Lower leg skin (tissue), 4 donors: ENCODE data around the gene TXNIP. TPM values are rescaled to one million over a fixed set of nuclear protein-coding genes. Genes with fewer than 3 reads are reported as not detected.

Experiments used
- DNase-seq, 2 donors: peaks; one replicate each; pipeline ENCODE4 v3.0.0-alpha.2; 2019; ENCODE audit warnings: low spot score in 2 of 2
- H3K4me3 ChIP-seq: fragments of 200-600 bp; sonication (generic); 2 replicates; pipeline ENCODE4 v1.5.1; 2017; ENCODE audit warnings: mild to moderate bottlenecking, low read depth; ENCODE audit not compliant: poor library complexity, severe bottlenecking
- POLR2A ChIP-seq, 2 donors: fragments of 450-650 bp; IDR thresholded peaks; one replicate each; pipeline ENCODE4 v1.6.1; 2016 to 2017; ENCODE audit warnings: antibody characterized with exemption in 2 of 2, mild to moderate bottlenecking in 1 of 2, moderate library complexity in 1 of 2
- WGBS, 2 donors: methylation state at CpG; one replicate each; pipeline ENCODE4 v1.1.5; 2018; 5-methylcytosine and 5-hydroxymethylcytosine counted together
- intact Hi-C: fragments of 100-400 bp; cut with DNase I; formaldehyde crosslinking; loops from one replicate; pipeline ENCODE4 v1.15.0; 2023; ENCODE audit warnings: low total_unique reads
- total RNA-seq, 4 donors: library from RNA; depleted of rRNA; stranded (reverse); fragments of >200 nt; gene quantifications; one replicate each; pipeline ENCODE4 v1.1.0, GENCODE V29; 2016
- TF ChIP-seq, protein P1 (sequence below), 3 donors: fragments of 450-650 bp; IDR thresholded peaks; one replicate each; pipeline ENCODE4 v1.5.1; 2016; ENCODE audit warnings: antibody characterized with exemption in 3 of 3, mild to moderate bottlenecking in 3 of 3, moderate library complexity in 2 of 3

TXNIP gene
- total RNA-seq, 4 donors from 2014 or later, result 2,445 to 6,877 (median 3,895) TPM

DNA sequence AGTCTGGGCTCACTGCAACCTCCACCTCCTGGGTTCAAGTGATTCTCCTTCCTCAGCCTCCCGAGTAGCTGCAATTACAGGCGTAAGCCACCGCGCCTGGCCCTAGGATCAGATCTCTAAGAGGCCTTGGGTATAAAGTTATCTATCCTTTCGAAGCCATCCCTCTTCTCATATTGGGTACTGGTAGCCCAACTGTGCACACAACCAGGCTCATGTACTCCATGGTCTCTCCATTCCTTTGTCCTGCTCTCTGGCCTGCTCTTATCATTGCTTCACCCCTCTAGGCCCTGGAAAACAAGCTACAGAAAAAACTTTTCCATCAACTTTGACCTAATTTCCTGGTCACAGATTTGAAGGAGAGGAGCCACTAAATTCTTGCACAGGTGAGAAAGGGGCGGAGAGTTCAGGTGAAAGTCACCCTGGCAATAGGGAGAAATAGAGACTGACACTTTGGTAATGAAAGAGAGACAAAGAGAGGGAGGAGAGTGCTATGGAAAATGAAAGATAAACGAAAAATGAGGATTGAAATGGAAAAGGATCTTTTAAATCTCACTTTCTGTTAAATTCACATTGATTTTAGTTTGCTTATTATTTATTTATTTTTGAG is 6.0 kb downstream of the TXNIP start:
- TF ChIP-seq, protein P1, sequence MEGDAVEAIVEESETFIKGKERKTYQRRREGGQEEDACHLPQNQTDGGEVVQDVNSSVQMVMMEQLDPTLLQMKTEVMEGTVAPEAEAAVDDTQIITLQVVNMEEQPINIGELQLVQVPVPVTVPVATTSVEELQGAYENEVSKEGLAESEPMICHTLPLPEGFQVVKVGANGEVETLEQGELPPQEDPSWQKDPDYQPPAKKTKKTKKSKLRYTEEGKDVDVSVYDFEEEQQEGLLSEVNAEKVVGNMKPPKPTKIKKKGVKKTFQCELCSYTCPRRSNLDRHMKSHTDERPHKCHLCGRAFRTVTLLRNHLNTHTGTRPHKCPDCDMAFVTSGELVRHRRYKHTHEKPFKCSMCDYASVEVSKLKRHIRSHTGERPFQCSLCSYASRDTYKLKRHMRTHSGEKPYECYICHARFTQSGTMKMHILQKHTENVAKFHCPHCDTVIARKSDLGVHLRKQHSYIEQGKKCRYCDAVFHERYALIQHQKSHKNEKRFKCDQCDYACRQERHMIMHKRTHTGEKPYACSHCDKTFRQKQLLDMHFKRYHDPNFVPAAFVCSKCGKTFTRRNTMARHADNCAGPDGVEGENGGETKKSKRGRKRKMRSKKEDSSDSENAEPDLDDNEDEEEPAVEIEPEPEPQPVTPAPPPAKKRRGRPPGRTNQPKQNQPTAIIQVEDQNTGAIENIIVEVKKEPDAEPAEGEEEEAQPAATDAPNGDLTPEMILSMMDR (IDR thresholded peaks at IDR 0.05), result no peak
- DNase-seq, result no peak
- H3K4me3 ChIP-seq, result no peak overlapping the region
- intact Hi-C loops, result no loop called here
- 70% methylated on average over 7 of the region's 7 CpGs for WGBS, 2 donors

DNA sequence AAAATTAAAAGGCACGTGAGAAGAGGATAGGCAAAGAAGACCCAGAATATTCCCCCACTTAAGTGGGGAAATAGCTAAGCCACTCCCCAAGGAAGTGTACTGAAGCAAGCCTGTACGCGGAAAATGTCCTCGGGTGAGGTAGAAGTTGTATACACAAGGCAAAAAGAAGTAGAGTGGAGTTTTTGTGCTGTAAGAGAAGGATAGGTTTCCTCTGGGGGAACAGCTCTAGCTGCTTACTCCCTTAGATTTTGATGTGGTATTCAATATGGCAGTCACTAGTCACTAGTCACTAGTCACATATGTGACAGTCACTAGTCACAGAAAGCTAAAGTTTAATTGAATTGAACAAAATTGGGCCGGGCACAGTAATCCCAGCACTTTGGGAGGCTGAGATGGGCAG is 7.6 kb downstream of the TXNIP start:
- no peak overlapping the region for H3K4me3 ChIP-seq
- no peak for DNase-seq
- WGBS, 2 donors, result 34 to 41% methylated on average over 5 of the region's 5 CpGs
- TF ChIP-seq POLR2A (IDR thresholded peaks at IDR 0.05), result no peak
- TF ChIP-seq, protein P1 (IDR thresholded peaks at IDR 0.05), result no peak
- intact Hi-C loops, result no loop called here

DNA sequence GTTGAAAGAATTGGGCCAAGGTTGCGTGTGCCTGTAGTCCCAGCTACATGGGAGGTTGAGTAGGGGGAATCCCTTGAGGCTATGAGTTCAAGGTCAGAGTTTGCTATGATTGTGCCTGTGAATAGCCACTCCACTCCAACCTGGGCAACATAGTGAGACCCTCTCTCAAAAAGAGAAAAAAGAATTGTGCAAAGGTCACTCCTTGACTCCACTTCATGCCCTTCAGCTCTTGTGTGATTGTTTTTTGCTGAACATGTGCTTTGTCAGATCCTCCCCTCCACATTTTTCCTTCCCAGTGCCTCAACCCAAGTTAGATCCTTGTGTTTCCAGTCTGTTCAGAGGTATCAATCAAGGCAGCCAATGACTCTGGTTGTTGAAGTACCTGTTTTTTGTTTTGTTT is 8.5 kb downstream of the TXNIP start:
- intact Hi-C loops, result no loop called here
- no peak overlapping the region for H3K4me3 ChIP-seq
- WGBS, 2 donors, result 96 to 100% methylated on average over 1 of the region's 1 CpG
- TF ChIP-seq, protein P1 (IDR thresholded peaks at IDR 0.05), result no peak
- TF ChIP-seq POLR2A (IDR thresholded peaks at IDR 0.05), result no peak
- no peak for DNase-seq

DNA sequence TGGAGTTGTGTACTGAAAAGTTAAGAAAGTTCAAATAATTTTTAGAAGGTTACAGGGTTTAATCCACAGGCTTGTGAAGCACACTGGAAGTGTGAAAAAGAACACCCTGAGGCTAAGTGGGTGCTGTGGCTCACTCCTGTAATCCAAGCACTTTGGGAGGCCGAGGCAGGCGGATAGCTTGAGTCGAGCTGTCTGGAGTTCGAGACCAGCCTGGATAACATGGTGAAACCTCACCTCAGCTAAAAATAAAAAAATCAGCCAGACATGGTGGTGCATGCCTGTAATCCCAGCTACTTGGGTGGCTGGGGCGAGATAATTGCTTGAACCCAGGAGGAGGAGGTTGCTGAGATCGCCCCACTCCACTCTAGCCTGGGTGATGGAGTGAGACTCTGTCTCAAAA is 9.8 kb downstream of the TXNIP start:
- no peak for TF ChIP-seq POLR2A (IDR thresholded peaks at IDR 0.05)
- TF ChIP-seq, protein P1 (IDR thresholded peaks at IDR 0.05), result no peak
- intact Hi-C loops, result no loop called here

DNA sequence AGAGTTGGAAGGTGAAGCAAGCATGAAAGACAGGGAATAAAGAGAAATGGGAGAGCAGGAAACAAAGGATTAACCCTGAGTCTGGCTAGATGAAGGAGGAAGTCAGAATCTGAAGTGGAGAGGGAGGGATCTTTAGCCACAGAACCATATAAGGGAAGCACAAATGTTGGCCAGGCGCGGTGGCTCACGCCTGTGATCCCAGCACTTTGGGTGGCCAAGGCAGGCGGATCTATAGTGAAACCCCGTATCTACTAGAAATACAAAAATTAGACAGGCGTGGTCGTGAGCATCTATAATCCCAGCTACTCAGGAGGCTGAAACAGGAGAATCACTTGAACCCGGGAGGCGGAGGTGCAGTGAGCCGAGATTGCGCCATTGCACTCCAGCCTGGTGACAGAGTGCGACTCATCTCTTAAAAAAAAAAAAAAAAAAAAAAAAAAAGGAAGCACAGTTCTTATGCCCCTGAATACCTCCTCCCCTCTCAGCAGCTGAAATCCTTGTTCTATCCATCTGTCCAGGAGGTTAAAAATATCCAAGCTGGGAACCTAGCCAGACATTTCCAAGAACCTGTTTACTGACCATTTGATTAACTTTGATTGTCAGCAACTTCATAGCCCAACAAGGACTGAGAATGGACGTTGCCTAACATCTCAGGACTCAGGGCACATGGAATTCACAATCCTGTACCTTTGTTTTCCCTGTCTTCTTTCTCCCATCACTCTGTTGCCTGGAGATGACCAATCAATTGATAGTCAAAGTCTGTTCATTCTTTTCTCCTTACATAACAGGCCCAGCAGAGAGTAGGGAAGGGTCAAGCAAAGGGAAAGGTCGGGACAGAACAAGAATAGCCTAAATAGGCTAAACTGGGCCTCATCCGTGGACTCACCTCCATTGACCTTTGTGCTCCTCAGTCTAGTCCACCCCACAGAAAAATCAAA is 10.6 kb downstream of the TXNIP start:
- DNase-seq, result no peak
- H3K4me3 ChIP-seq, result no peak overlapping the region
- 27 to 31% methylated on average over 15 of the region's 15 CpGs for WGBS, 2 donors
- no peak for TF ChIP-seq POLR2A (IDR thresholded peaks at IDR 0.05)
- TF ChIP-seq, protein P1 (IDR thresholded peaks at IDR 0.05), result no peak
- intact Hi-C loops, result no loop called here

More for the DNA sequence above, 9.8 kb downstream of the TXNIP start:
- DNase-seq, result no peak
- 88 to 89% methylated on average over 6 of the region's 6 CpGs for WGBS, 2 donors
- no peak overlapping the region for H3K4me3 ChIP-seq
